HG02973 (cell line): ENCODE results near the gene CA6.
"Not testable (repeated sequence)": the region's sequence is repeated elsewhere in the genome, so short reads cannot be mapped to it uniquely, and the experiment has no call there.

ENCODE experiments used
- ATAC-seq: cut with Tn5 transposase; IDR thresholded peaks from one replicate; pipeline ENCODE4 v1.9.1; 2021; ENCODE audit warnings: moderate library complexity; ENCODE audit not compliant: unreplicated experiment

CA6 gene

DNA sequence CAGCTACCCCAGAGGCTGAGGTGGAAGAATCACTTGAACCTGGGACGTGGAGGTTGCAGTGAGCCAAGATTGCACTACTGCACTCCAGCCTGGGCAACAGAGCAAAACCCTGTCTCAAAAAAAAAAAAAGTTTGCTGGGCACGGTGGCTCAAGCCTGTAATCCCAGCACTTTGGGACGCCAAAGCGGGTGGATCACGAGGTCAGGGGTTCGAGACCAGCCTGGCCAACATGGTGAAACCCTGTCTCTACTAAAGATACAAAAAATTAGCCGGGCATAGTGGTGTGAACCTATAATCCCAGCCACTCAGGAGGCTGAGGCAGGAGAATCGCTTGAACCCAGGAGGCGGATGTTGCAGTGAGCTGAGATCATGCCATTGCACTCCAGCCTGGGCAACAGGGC, 23.2 kb downstream of the CA6 start:
- not testable (repeated sequence) for ATAC-seq

GRCh38 chr1:8969937-8970336, 24.3 kb downstream of the CA6 start:
- no peak for ATAC-seq

DNA sequence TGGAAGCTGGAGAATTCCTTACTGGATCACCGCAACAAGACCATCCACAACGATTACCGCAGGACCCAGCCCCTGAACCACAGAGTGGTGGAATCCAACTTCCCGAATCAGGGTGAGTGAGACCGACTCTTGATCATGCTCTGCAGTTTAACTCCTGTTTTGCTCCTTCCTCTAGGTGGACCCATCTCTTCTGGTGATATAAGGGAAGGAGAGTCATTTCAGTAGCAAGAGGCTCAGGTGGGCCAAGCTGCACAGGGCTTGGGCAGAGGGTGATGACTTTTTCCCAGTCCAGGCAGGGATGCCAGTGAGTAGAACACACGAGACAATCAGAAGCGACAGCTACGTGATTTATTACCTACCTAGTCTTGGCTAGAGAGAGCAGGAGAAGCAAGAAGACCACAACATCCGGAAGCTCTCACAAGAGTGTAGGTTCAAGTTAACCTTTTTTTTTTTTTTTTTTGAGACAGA, 25.2 kb downstream of the CA6 start:
- no peak for ATAC-seq

- no peak for ATAC-seq
Observed at GRCh38 chr1:8974551-8974950, 28.9 kb downstream of the CA6 start.

- ATAC-seq, result no peak
Observed at GRCh38 chr1:8976338-8976737, 30.7 kb downstream of the CA6 start.

DNA sequence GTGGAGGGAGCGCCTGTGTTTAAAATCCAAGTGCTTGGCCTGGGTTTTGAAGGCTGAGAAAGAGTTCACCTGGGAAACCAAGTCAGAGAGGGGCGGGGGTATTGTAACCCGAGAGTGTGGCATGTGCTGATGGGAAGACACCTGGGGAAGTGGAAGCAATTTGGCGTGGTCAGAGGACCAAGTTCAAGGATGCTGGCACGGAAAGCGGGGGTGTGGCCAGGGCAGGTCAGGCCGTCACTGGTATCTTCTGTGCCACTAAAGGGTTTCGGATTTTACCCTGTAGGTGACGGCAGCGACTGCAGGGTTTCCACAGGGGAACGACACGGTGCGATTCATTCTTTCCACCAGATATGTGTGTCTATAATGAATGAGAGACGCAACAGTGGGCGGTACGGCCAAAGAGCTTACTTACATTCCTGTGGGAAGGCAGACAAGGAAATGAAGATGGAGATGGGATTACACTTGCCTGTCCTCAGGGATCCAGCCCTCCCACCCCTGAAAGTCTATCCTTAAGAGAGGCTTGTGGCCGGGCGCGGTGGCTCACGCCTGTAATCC, 31.3 kb downstream of the CA6 start:
- ATAC-seq, result no peak

DNA sequence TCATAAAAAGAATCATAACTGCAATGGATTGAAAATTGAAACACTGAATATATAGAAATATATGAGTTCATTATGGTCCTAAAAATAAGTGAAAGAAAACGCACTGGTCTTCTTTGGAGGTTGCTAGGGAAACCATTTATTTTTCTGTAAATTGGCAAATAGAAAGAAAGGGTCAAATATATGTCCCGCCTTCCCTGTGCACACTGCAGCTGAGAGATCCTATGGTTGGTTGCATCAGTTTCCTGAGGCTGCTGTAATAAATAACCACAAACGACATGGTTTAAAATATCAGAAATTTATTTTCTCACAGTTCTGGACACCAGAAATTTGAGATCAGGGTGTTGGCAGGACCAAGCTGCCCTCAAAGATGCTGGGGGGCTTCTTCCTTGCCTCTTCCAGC, 35.0 kb downstream of the CA6 start:
- no peak for ATAC-seq

GRCh38 chr1:8981169-8981568, 35.5 kb downstream of the CA6 start:
- ATAC-seq, result no peak

DNA sequence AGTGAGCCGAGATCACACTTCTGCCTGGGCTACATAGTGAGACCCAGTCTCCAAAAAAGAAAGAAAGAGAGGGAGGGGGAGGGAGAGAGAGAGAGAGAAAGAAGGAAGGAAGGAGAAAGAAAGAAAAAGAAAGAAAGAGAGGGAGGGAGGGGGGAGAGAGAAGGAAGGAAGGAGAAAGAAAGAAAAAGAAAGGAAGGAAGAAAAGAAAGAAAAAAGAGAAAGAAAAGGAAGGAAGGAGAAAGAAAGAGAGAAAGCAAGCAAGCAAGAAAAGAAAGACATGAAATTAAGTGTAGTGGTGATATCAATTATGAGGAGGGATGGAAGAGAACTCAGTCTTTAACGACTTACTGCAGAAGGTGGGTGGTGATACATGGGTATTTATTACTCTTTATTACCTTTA, 38.5 kb downstream of the CA6 start:
- ATAC-seq, result no peak

DNA sequence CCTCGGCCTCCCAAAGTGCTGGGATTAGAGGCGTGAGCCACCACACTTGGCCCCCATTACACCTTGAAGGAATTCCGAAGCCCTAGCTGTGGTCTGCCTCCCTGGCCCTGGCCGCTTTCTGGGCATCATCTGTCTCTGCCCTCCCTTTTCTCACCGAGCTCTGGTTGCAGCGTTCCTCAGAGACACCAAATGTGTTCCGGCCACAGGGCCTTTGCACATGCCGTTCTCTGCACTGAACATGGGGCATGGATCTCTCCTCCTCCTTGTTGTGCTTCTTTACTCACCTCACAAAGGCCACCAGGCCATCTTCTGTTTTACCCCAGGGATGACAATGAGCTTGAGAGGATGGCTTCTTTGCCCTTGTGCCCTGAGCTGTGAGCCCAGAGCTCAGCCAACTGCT, 39.3 kb downstream of the CA6 start:
- ATAC-seq, result no peak

GRCh38 chr1:8985915-8986813, 40.5 kb downstream of the CA6 start:
- ATAC-seq, result no peak

DNA sequence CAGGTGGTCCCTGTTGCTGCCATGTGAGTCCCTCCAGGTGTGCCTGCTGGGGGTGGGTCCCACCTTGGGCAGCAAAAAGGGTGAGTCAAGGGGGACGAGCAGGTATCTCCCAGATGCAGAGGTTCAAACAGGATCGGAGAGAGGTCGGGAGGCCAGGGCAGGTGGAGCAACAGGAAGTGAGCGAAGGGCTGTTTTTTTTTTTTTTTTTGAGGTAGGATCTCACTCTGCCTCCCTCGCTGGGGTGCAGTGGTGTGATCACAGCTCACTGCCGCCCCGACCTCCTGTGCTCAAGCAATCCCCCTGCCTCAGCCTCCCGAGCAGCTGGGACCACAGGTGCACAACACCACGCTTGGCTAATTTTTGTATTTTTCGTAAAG, 41.1 kb downstream of the CA6 start:
- no peak for ATAC-seq

DNA sequence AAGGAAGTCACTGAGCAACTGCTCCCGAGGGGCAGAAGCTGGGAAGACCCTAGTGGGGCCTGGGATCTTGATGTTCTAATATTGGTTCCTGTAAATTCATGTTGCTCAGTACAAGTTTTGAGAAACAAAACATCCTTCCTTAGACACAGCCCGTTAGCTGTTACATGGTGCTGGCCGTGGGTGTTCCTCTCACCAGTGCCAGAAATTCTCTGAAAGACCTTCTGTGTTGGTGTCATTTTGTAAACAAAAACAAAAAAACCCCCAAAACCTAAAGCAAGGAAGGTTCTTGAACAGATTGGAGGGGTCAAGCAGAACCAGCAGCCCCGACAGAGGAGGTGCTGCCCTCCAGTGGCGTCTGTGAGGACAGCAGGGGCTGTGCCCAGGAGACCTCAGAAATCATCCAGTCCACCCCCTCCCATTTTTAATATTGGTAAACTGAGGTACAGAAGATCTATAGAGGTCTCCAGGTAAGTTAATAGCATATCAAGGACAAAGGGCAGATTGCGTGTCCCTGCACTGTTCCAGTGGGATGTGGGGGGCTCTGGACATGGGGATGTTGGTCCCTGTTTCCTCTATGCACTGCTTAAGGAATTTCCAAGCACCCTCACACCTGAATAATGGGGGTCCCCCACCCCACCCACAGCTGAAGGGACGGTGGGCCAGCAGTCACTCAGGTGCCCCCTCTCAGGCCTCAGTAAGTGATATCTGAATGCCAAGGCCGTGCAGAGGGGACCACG, 42.4 kb downstream of the CA6 start:
- no peak for ATAC-seq

GRCh38 chr1:8988618-8988967, 42.9 kb downstream of the CA6 start:
- no peak for ATAC-seq

GRCh38 chr1:8989061-8989460, 43.4 kb downstream of the CA6 start:
- ATAC-seq, result no peak

DNA sequence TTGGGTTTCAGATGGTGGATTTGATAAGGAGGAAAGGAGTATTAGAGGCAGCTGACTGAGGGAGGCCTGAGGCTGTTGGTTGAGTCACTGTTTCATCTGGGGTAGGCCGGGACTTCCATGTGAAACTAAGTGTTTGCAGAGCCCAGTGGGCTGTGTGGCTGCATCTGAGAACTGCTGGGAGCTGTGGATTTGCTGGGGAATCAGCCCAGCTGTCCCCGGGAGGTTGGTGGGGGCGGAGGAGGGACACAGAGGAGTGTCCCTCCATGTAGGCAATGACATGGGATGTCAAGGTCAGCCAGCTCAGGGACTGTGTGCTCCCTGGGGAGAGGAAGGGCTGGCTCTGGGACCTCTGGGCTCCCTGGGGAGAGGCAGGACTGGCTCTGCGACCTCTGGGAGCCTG, 44.2 kb downstream of the CA6 start:
- no peak for ATAC-seq

DNA sequence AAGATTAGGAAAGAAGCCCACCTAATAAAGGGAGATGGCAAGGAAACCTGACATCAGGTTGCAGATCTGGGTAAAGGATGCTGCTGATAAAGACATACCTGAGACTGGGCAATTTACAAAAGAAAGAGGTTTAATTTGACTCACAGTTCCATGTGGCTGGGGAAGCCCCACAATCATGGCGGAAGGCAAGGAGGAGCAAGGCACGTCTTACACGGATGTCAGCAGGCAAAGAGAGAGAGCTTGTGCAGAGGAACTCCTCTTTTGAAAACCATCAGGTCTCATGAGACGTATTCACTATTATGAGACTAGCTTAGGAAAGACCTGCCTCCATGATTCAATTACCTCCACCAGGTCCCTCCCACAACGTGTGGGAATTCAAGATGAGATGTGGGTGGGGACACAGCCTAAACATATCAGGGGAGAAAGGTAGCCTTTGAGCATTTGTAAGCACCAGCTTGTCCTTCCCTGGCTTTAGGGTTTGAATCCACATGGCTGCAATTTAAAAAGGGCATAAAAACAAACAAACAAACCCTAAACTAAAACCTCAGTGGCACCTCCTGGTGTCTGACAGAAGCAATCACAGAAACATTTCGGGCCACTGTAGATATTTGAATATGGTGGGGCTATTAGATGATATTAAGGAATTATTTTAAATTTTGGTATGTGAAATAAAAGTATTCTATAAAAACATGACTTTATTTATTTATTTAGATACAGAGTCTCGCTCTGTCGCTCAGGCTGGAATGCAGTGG, 47.4 kb downstream of the CA6 start:
- no peak for ATAC-seq

DNA sequence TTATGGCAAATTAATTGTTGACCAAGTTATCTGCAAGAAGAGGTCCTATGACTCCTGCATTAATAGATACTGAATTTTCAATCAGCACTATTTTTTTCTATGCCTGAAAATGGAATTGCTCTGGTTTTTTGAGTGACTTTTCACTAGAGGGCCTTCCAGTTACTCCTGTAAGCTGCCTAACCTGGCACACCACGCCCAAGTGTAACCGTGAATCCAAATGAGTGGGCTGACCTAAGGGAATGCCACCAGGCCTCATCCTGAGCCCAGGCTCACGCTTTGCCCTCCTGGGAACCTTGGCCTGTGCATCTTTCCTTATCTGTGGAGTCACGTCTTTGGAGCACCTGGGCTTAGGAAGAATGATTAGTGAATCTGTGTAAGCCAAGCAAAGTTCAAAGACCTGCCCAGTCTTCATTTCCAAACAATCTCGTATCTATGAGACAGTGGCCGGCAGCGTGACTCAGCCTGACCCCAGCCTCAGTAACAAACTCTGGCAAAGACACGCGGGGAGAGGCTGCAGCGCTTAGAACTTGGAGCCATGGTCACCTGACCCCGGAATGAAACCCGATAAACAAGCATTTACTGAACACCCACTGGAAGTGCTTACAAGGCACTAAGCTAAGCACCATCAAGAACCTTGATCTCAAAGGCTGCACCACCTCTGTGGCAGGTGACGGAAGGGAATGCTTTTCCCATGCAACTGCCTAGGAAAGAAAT, 48.5 kb downstream of the CA6 start:
- ATAC-seq, result not testable (repeated sequence)

GRCh38 chr1:9001534-9002214, 56.0 kb downstream of the CA6 start:
- ATAC-seq, result not testable (repeated sequence)

GRCh38 chr1:9002215-9002560, 56.5 kb downstream of the CA6 start:
- ATAC-seq, result not testable (repeated sequence)
